IgD-negative memory B cell (primary cell): ENCODE data around the gene ESRRA. TPM values are rescaled to one million over a fixed set of nuclear protein-coding genes. Genes with fewer than 3 reads are reported as not detected.

Experiments
- H3K27ac Mint-ChIP-seq, 3 donors: one replicate each; pipeline ENCODE4 v1.8.0; 2020 to 2022; ENCODE audit warnings: mild to moderate bottlenecking in 3 of 3, mixed read lengths in 3 of 3, moderate library complexity in 1 of 3
- H3K27me3 Mint-ChIP-seq: one replicate; pipeline ENCODE4 v1.8.0; 2021; ENCODE audit warnings: mixed read lengths
- H3K36me3 Mint-ChIP-seq: one replicate; pipeline ENCODE4 v1.8.0; 2020; ENCODE audit warnings: mild to moderate bottlenecking, mixed read lengths
- H3K4me1 Mint-ChIP-seq, 3 donors: one replicate each; pipeline ENCODE4 v1.8.0; 2020 to 2022; ENCODE audit warnings: mixed read lengths in 3 of 3, mild to moderate bottlenecking in 1 of 3
- H3K4me3 Mint-ChIP-seq, 4 donors: one replicate each; pipeline ENCODE4 v1.8.0; 2020 to 2022; ENCODE audit warnings: mild to moderate bottlenecking in 4 of 4, mixed read lengths in 4 of 4, moderate library complexity in 3 of 4
- H3K9me3 Mint-ChIP-seq, 3 donors: one replicate each; pipeline ENCODE4 v1.8.0; 2020 to 2021; ENCODE audit warnings: mixed read lengths in 3 of 3, mild to moderate bottlenecking in 1 of 3
- polyA plus RNA-seq: library from polyadenylated mRNA; unstranded; fragments of 300-500 nt; fragmentation: Illumina TruSeq; gene quantifications from one replicate; pipeline ENCODE4 v1.2.3, GENCODE V29; 2021

Gene ESRRA
- polyA plus RNA-seq, 1 donor from 2014 or later, result 11.2 TPM

DNA sequence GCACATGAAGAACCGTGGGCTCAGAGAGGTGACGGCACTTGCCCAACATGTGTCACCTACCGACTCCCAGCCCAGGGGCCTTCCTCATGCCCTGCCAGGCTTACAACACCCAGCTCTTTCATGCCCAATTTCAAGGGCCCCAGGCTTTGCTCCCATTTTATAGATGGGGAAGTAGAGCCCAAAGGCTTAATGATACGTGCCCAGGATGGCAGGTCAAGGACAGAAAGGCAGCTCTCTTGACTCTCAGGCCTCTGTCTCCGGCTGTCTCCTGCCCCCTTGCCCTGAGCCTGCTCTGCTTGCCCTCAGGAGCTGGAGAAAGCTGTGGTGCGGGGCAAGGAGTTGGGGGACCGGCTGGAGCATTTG is 43.7 kb downstream of the ESRRA start:
- H3K27me3 Mint-ChIP-seq, result no peaks in the 10 kb centered on the region
- no peaks in the 10 kb centered on the region for H3K9me3 Mint-ChIP-seq
- peak overlapping the region in 1 of 3 donors; percentile 50 for H3K27ac Mint-ChIP-seq
- peaks cover 3 to 4% (median 4%) of the 10 kb centered on the region in 3 donors for H3K4me1 Mint-ChIP-seq
- peaks cover 5% of the 10 kb centered on the region for H3K36me3 Mint-ChIP-seq
- no peak overlapping the region for H3K4me3 Mint-ChIP-seq

- Mint-ChIP-seq H3K4me1 (peaks cover 3 to 4% (median 4%) of the 10 kb centered on the region in 3 donors), H3K27ac (peak overlapping the region in 1 of 3 donors; percentile 16), H3K9me3 (no peaks in the 10 kb centered on the region), H3K27me3 (no peaks in the 10 kb centered on the region), H3K4me3 (no peak overlapping the region), H3K36me3 (peaks cover 5% of the 10 kb centered on the region)
These were observed 44.1 kb downstream of the ESRRA start for GRCh38 chr11:64349404-64349803.

GRCh38 chr11:64351136-64351631 is 45.9 kb downstream of the ESRRA start:
- H3K4me1 Mint-ChIP-seq, result peaks cover 0 to 4% (median 0%) of the 10 kb centered on the region in 3 donors
- H3K36me3 Mint-ChIP-seq, result peaks cover 2% of the 10 kb centered on the region
- H3K27ac Mint-ChIP-seq, result no peak overlapping the region
- H3K27me3 Mint-ChIP-seq, result no peaks in the 10 kb centered on the region
- H3K4me3 Mint-ChIP-seq, result no peak overlapping the region
- H3K9me3 Mint-ChIP-seq, result no peaks in the 10 kb centered on the region

- Mint-ChIP-seq H3K27ac (no peak overlapping the region), H3K9me3 (no peaks in the 10 kb centered on the region), H3K4me1 (peaks cover 0 to 7% (median 0%) of the 10 kb centered on the region in 3 donors), H3K4me3 (no peak overlapping the region), H3K36me3 (peaks cover 2% of the 10 kb centered on the region), H3K27me3 (no peaks in the 10 kb centered on the region)
These were observed 47.0 kb downstream of the ESRRA start for GRCh38 chr11:64352099-64352994.

DNA sequence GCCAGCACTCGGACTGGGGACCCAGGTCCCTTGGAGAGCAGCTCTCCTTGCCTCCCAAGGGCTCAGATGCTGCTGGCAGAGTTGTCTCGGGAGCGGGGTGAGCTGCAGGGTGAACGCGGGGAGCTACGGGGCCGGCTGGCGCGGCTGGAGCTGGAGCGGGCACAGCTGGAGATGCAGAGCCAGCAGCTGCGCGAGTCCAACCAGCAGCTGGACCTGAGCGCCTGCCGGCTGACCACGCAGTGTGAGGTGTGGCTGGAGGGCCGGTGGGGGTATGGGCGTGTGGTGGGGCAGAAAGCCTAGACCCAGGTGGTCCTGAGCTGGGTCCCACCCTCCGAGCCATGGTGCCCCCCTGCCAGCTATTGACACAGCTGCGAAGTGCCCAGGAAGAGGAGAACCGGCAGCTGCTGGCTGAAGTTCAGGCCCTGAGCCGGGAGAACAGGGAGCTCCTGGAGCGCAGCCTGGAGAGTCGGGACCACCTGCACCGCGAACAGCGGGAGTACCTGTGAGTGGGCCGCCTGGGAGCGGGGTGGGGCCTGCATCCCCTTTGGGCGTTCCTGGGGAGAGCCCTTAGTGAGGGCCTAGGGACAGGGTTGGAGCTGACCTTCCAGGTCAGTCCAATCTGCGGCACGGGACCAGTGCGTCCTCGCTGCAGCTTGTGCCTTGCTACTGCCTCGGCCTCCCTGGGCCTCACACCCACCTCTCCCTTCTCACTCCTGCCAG is 47.8 kb downstream of the ESRRA start:
- H3K27me3 Mint-ChIP-seq, result no peaks in the 10 kb centered on the region
- no peak overlapping the region for H3K4me3 Mint-ChIP-seq
- H3K9me3 Mint-ChIP-seq, result no peaks in the 10 kb centered on the region
- peaks cover 0 to 9% (median 2%) of the 10 kb centered on the region in 3 donors for H3K4me1 Mint-ChIP-seq
- peaks cover 2% of the 10 kb centered on the region for H3K36me3 Mint-ChIP-seq
- H3K27ac Mint-ChIP-seq, result no peak overlapping the region

DNA sequence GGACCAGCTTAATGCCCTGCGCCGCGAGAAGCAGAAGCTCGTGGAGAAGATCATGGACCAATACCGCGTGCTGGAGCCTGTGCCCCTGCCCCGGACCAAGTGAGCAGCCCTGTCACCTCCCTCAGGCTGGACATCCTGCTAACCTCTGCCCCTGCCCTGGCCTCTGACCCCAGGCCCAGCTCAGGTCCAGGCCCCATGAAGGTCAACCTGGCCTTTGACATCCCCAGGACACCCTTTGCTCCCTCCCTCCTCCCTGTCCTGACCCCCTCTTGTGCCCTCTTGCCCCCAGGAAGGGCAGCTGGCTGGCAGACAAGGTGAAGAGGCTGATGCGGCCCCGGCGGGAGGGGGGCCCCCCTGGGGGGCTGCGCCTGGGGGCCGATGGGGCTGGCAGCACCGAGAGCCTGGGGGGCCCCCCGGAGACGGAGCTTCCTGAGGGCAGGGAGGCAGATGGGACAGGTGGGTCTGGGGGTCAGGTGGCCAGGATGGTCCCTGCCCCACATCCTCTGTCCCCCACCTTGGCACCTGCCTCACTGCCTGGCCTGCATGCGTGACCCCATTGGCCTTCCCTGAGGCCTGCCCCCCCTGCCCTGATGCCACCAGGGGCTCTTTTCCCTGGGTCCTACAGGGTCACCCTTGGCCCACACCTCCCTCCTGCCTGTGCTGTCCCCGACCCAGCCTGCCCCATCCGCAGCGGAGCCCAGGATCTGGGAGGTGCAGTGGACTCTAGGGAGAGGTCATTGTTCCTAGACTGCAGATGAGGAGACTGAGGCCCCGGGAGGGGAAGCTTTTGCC is 48.6 kb downstream of the ESRRA start:
- Mint-ChIP-seq H3K9me3 (no peaks in the 10 kb centered on the region), H3K27ac (no peak overlapping the region), H3K4me1 (peaks cover 0 to 11% (median 2%) of the 10 kb centered on the region in 3 donors), H3K4me3 (no peak overlapping the region), H3K27me3 (no peaks in the 10 kb centered on the region), H3K36me3 (peaks cover 2% of the 10 kb centered on the region)

DNA sequence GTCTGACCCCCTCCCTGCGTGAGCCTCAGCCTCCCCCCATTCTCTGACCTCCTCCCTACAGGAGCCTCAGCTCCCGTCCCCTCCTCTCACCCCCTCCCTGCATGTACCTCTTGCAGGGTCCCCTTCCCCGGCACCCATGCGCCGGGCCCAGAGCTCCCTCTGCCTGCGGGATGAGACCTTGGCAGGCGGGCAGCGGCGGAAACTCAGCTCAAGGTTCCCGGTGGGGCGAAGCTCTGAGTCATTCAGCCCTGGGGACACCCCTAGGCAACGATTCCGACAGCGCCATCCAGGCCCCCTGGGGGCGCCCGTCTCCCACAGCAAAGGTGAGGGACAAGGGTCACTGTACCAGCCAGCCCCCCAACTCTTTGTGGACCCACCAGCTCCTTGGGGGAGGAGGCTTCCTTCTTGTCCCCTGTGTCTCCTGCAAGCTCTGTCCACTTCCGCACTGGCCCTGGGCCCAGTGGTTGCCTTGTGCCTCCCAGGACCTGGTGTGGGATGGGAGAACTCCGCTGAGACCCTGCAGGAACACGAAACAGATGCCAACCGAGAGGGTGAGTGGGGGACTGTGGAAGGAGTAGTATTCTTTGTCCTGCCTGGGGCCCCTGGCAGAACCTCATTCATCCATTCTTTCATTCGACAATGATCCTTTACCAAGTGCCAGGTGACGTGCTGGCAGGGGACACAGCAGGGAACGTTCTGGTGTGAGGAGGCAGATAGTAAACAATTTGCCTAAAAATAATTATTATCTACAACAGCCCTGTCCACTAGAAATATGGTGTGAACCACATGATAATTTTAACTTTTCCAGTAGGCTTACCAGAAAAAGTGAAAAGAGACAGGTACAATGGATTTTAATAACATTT is 50.0 kb downstream of the ESRRA start:
- Mint-ChIP-seq H3K4me3 (no peak overlapping the region), H3K27ac (peak overlapping the region in 2 of 3 donors; percentile 31 to 35), H3K9me3 (no peaks in the 10 kb centered on the region), H3K36me3 (peaks cover 5% of the 10 kb centered on the region), H3K27me3 (no peaks in the 10 kb centered on the region), H3K4me1 (peaks cover 9 to 15% (median 10%) of the 10 kb centered on the region in 3 donors)

DNA sequence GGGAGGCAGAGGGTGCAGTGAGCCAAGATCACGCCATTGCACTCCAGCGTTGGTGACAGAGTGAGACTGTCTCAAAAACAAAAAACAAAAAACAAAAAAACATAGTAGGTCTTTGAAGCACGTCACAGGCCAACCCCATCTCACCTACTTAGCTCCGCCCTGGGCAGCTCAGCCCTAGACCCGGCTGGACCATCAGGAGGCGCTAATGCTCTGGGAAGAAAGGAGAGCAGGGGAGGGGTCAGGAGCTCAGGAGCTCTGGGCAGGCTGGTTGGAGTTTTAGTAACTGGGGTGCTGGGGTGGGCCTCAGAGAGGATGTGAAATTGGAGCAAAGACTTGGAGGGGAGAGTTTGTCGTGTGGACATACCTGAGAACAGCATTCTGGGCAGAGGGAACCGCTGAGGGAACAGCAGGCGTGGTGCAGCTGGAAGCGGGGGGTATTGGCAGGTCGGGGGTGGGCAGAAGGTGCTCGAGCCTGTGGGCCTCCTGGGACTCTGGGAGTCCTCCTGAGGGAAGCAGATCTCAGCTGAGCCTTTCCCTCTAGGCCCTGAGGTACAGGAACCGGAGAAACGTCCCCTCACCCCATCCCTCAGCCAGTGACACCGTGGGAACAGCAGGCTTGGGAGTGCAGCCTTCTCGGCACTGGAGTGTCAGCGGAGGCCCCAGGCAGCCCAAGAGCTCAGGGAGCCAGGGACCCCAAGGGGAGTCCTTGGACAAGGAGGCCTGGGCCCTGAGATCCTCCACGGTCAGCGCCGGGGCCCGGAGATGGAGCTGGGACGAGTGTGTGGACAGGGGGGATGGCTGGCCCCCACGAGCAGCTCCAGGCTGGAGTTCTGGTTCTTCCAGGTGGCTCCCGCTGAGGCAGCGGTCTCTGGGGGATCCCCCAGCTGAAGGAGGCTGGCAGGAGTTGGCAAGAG is 51.4 kb downstream of the ESRRA start:
- Mint-ChIP-seq H3K4me3 (peak overlapping the region in 3 of 4 donors; percentile 64 to 73 (median 65)), H3K36me3 (peaks cover 6% of the 10 kb centered on the region), H3K4me1 (peaks cover 12 to 23% (median 16%) of the 10 kb centered on the region in 3 donors), H3K27ac (peak overlapping the region in 2 of 3 donors; percentile 45 to 76), H3K9me3 (no peaks in the 10 kb centered on the region), H3K27me3 (no peaks in the 10 kb centered on the region)

GRCh38 chr11:64357446-64357845 is 52.1 kb downstream of the ESRRA start:
- Mint-ChIP-seq H3K36me3 (peaks cover 6% of the 10 kb centered on the region), H3K4me1 (peaks cover 17 to 23% (median 20%) of the 10 kb centered on the region in 3 donors), H3K9me3 (no peaks in the 10 kb centered on the region), H3K4me3 (no peak overlapping the region), H3K27ac (peak overlapping the region in 1 of 3 donors; percentile 31), H3K27me3 (no peaks in the 10 kb centered on the region)

- peak overlapping the region in 3 of 4 donors; percentile 20 to 60 (median 41) for H3K4me3 Mint-ChIP-seq
- H3K27ac Mint-ChIP-seq, result peak overlapping the region in 1 of 3 donors; percentile 31
- no peaks in the 10 kb centered on the region for H3K27me3 Mint-ChIP-seq
- peaks cover 17 to 23% (median 20%) of the 10 kb centered on the region in 3 donors for H3K4me1 Mint-ChIP-seq
- peaks cover 7% of the 10 kb centered on the region for H3K36me3 Mint-ChIP-seq
- no peaks in the 10 kb centered on the region for H3K9me3 Mint-ChIP-seq
These were observed 52.7 kb downstream of the ESRRA start for GRCh38 chr11:64357904-64358535.

DNA sequence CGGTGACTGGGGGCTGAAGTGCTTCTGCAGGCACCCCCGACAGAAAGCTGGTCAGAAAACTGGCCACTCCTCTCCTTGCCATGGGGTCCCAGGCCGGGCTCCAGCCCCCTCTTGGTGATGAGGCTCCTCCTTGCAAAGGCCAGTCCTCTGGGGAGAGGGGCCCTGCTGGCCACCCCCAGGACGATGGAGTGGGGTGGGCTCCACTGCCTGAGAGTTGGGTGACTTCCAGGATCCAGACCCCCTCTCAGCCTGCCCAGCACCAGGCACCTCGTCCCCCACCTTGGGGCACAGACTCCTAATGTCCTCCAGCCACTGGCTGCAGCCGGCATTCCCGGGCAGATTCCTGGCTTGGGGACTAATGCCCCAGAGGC is 53.2 kb downstream of the ESRRA start:
- Mint-ChIP-seq H3K36me3 (peaks cover 10% of the 10 kb centered on the region), H3K9me3 (no peaks in the 10 kb centered on the region), H3K27me3 (no peaks in the 10 kb centered on the region), H3K27ac (no peak overlapping the region), H3K4me1 (peaks cover 17 to 23% (median 20%) of the 10 kb centered on the region in 3 donors), H3K4me3 (peak overlapping the region in 3 of 4 donors; percentile 20 to 72 (median 41))

GRCh38 chr11:64358907-64359711 is 53.8 kb downstream of the ESRRA start, which contains the start of gene RPS6KA4:
Gene RPS6KA4 (plus strand): TSS chr11:64359162. CDS start chr11:64359236, 74 bp downstream.
- peaks cover 12% of the 10 kb centered on the region for H3K36me3 Mint-ChIP-seq
- H3K9me3 Mint-ChIP-seq, result no peaks in the 10 kb centered on the region
- peak within 1 kb of the TSS; percentile 88 to 97 (median 93) for H3K4me3 Mint-ChIP-seq
- no peaks in the 10 kb centered on the region for H3K27me3 Mint-ChIP-seq
- peak within 1 kb of the TSS; percentile 42 to 71 (median 64) for H3K27ac Mint-ChIP-seq
- peaks cover 17 to 23% (median 22%) of the 10 kb centered on the region in 3 donors for H3K4me1 Mint-ChIP-seq
